Stimulated activated memory B cell treated with anti-CD40 and anti-IgM and Interleukin-4, amounts not matched to agents 10 μg/mL and 1 μg/mL and 100 μg/mL, for 72 hours (primary cell): ENCODE results near the gene CTSV.
"Not testable (repeated sequence)": the region's sequence is repeated elsewhere in the genome, so short reads cannot be mapped to it uniquely, and the experiment has no call there.

Source experiments
- ATAC-seq: fragments of 150-1000 bp; cut with Tn5 transposase; 2 replicates; pipeline ENCODE4 v1.10.0; 2021
- H3K27ac Mint-ChIP-seq: one replicate; pipeline ENCODE4 v1.8.0; 2022; ENCODE audit warnings: mild to moderate bottlenecking, mixed read lengths
- H3K27me3 Mint-ChIP-seq: one replicate; pipeline ENCODE4 v1.8.0; 2022; ENCODE audit warnings: mixed read lengths
- H3K36me3 Mint-ChIP-seq: one replicate; pipeline ENCODE4 v1.8.0; 2022; ENCODE audit warnings: mixed read lengths
- H3K4me1 Mint-ChIP-seq: one replicate; pipeline ENCODE4 v1.8.0; 2022; ENCODE audit warnings: mixed read lengths
- H3K4me3 Mint-ChIP-seq: one replicate; pipeline ENCODE4 v1.8.0; 2022; ENCODE audit warnings: mild to moderate bottlenecking, moderate library complexity, mixed read lengths
- H3K9me3 Mint-ChIP-seq: one replicate; pipeline ENCODE4 v1.8.0; 2022; ENCODE audit warnings: mixed read lengths

The CTSV gene

DNA sequence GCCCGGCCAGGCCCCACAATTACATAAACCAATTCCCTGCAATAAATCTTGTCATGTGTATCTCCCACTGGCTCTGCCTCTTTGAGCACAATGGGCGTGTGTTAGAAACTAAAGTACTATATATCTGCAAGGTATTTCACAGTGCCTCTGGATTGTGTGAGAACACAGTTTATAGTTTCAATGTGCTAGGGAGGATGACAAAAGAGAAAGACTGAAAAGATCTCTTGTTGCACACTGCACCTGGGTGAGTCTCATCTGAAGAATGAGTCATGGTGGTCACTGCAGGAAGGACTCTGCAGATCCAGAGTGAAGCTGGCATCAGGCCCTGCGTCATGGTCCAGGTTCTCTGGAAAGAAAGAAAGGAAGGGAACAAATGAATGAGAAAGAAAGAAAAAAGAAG lies 20.7 kb upstream of the CTSV start:
- Mint-ChIP-seq H3K36me3 (no peaks in the 10 kb centered on the region), H3K27ac (no peak overlapping the region), H3K4me3 (no peak overlapping the region), H3K4me1 (no peaks in the 10 kb centered on the region), H3K9me3 (no peaks in the 10 kb centered on the region), H3K27me3 (peaks cover 27% of the 10 kb centered on the region)
- ATAC-seq: no peak

DNA sequence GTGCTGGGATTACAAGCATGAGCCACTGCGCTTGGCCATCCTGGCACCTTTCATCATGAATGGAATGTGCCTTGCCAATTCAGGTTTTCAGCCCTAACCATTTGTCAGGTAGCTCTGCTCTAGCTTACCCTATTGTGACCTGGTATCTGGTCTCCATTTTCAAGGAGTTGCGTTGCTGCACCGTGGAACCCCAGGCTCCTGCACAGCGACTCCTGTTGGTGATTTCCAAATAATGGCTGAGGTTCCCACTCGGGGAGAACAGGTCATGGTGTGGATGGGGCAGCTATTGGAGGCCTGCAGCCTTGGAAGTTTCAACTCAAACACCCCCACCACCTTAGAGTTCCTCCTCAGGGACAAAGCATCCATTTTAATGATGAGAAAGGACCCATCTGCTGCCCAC lies 18.7 kb upstream of the CTSV start:
- no peak for ATAC-seq
- no peak overlapping the region for H3K4me3 Mint-ChIP-seq
- H3K36me3 Mint-ChIP-seq: no peaks in the 10 kb centered on the region
- H3K27ac Mint-ChIP-seq: no peak overlapping the region
- H3K27me3 Mint-ChIP-seq: peaks cover 38% of the 10 kb centered on the region
- H3K9me3 Mint-ChIP-seq: no peaks in the 10 kb centered on the region
- no peaks in the 10 kb centered on the region for H3K4me1 Mint-ChIP-seq

DNA sequence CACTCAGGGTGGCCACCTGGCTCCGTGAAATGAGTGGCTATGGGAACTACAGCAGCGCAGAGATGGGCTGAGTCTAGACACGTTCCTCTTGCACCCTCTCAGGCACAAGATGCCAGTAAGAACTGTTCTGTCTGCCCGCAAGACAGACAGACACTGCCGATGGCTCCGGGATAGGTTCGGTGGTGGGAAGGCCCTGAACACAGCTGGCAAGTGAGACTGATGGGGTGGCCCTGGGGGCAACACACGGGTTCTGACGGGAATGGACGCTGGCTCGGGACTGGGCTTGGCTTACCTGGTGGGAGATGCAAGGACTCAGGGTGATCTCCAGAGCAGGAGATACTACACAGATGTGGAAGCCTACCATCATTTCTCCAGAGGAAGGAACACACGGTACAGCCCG lies 16.9 kb upstream of the CTSV start:
- not testable (repeated sequence) for H3K36me3 Mint-ChIP-seq, H3K9me3 Mint-ChIP-seq, H3K27ac Mint-ChIP-seq, H3K4me1 Mint-ChIP-seq, H3K4me3 Mint-ChIP-seq
- peaks cover 29% of the 10 kb centered on the region for H3K27me3 Mint-ChIP-seq
- peak; percentile 41 for ATAC-seq

DNA sequence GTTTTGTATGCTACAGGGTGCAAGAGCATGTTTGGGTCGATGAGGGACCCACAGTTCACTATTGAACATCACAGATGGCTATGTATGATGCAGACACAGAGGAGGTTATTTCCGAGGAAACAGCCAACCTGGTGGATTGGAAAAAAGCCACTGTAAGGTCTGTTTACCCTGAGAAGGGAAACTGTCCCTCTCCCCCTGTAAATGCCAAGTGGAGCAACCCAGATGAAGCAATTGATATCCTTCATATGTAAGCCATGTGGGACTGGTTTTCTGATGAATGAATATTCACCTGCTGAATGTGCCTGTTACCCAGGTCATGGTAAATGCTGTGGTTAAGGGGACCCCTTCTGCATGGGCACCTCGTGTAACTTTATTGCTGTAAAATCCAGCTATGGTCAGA lies 14.8 kb upstream of the CTSV start:
- no peak overlapping the region for H3K4me3 Mint-ChIP-seq
- no peaks in the 10 kb centered on the region for H3K4me1 Mint-ChIP-seq
- H3K27ac Mint-ChIP-seq: no peak overlapping the region
- peaks cover 33% of the 10 kb centered on the region for H3K27me3 Mint-ChIP-seq
- no peaks in the 10 kb centered on the region for H3K9me3 Mint-ChIP-seq
- H3K36me3 Mint-ChIP-seq: no peaks in the 10 kb centered on the region
- ATAC-seq: no peak

GRCh38 chr9:97052735-97053134 lies 13.8 kb upstream of the CTSV start:
- no peaks in the 10 kb centered on the region for H3K36me3 Mint-ChIP-seq
- peaks cover 35% of the 10 kb centered on the region for H3K27me3 Mint-ChIP-seq
- no peak for ATAC-seq
- no peak overlapping the region for H3K4me3 Mint-ChIP-seq
- H3K9me3 Mint-ChIP-seq: no peaks in the 10 kb centered on the region
- H3K27ac Mint-ChIP-seq: no peak overlapping the region
- H3K4me1 Mint-ChIP-seq: no peaks in the 10 kb centered on the region

DNA sequence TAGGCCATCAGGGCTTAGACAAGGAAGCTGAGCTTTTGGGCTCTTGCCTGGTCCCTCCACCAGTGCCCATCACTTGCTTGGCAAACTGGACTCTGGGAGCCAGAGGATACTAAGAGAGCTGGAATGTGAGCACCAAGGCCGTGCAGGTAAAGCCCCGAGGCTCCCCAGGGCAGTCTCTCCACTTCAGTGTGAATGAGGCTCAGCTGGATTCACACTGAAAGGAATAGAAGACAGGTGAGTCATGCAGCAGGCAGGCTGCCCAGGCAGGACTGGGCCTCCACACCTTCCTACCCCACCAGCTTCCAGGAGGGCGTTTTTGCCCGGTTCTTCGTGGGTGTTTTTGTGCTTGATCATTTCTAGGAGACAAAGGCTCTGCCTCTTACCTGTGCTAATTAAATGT lies 7.3 kb upstream of the CTSV start:
- ATAC-seq: peak; percentile 31
- H3K4me3 Mint-ChIP-seq: no peak overlapping the region
- H3K27ac Mint-ChIP-seq: no peak overlapping the region
- H3K4me1 Mint-ChIP-seq: no peaks in the 10 kb centered on the region
- peaks cover 6% of the 10 kb centered on the region for H3K27me3 Mint-ChIP-seq
- H3K9me3 Mint-ChIP-seq: peaks cover 3% of the 10 kb centered on the region
- H3K36me3 Mint-ChIP-seq: no peaks in the 10 kb centered on the region

DNA sequence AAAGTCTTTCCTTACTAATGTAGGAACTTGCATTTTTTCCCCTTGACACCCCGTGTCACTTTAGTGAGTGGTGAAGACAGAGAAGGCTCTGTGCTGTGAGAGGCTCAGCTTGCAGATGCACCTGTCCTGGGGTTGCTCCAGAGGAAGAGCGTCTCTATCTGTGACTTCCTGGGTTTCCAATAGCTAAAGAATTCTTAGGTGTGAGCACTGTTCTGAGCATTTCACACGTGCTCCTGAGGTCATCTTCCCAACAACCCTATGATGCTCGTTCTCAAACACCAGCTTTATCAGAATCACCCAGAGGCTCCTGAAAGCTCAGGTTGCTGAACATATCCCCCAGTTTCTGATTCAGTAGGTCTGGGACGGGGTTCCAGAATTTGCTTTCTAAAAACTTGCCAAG lies 6.4 kb upstream of the CTSV start:
- H3K27ac Mint-ChIP-seq: no peak overlapping the region
- H3K9me3 Mint-ChIP-seq: peaks cover 3% of the 10 kb centered on the region
- no peaks in the 10 kb centered on the region for H3K36me3 Mint-ChIP-seq
- H3K4me3 Mint-ChIP-seq: no peak overlapping the region
- no peaks in the 10 kb centered on the region for H3K4me1 Mint-ChIP-seq
- peaks cover 6% of the 10 kb centered on the region for H3K27me3 Mint-ChIP-seq
- no peak for ATAC-seq

- H3K9me3 Mint-ChIP-seq: peaks cover 3% of the 10 kb centered on the region
- no peak overlapping the region for H3K4me3 Mint-ChIP-seq
- peaks cover 29% of the 10 kb centered on the region for H3K27me3 Mint-ChIP-seq
- ATAC-seq: no peak
- peaks cover 10% of the 10 kb centered on the region for H3K4me1 Mint-ChIP-seq
- H3K36me3 Mint-ChIP-seq: no peaks in the 10 kb centered on the region
- H3K27ac Mint-ChIP-seq: no peak overlapping the region
These were observed 3.0 kb upstream of the CTSV start for GRCh38 chr9:97041898-97042297.

GRCh38 chr9:97039514-97039860 lies 545 bp upstream of the CTSV start:
- Mint-ChIP-seq H3K27ac (no peak overlapping the region), H3K27me3 (peaks cover 35% of the 10 kb centered on the region), H3K4me3 (peak overlapping the region; percentile 87), H3K9me3 (peaks cover 3% of the 10 kb centered on the region), H3K36me3 (no peaks in the 10 kb centered on the region), H3K4me1 (peaks cover 10% of the 10 kb centered on the region)
- no peak for ATAC-seq

- H3K36me3 Mint-ChIP-seq, H3K4me3 Mint-ChIP-seq, H3K4me1 Mint-ChIP-seq, H3K9me3 Mint-ChIP-seq, H3K27ac Mint-ChIP-seq, ATAC-seq, H3K27me3 Mint-ChIP-seq: not testable (repeated sequence)
These were observed 15.4 kb downstream of the CTSV start for GRCh38 chr9:97023505-97023904.

- H3K4me1 Mint-ChIP-seq: peaks cover 15% of the 10 kb centered on the region
- H3K27me3 Mint-ChIP-seq, H3K9me3 Mint-ChIP-seq, H3K36me3 Mint-ChIP-seq: not testable (repeated sequence)
- H3K27ac Mint-ChIP-seq: peak overlapping the region; percentile 87
- H3K4me3 Mint-ChIP-seq: peak overlapping the region; percentile 83
- ATAC-seq: peak; percentile 98
These were observed 25.5 kb downstream of the CTSV start for GRCh38 chr9:97013151-97014132.

DNA sequence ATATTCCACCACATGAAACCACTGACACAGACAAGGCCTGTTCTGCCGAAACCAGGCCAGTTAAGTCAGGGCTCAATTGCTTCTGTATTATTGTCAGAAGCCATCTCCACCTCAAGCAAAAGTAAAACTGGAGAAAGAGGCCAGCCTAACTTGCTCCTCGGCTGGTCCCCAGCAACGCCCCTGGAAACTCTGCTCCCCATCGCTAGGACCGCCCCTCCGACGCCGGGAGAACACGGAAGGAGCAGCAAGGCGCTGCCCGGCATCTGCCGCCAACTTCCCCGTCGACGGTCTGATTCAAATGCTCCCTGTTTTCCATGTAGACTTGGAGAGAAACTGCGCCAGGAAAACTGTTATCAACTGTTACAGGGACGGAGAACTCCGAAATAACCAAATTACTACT lies 26.3 kb downstream of the CTSV start:
- not testable (repeated sequence) for H3K9me3 Mint-ChIP-seq, H3K27me3 Mint-ChIP-seq, H3K36me3 Mint-ChIP-seq
- Mint-ChIP-seq H3K4me3 (peak overlapping the region; percentile 83), H3K27ac (peak overlapping the region; percentile 87), H3K4me1 (peaks cover 15% of the 10 kb centered on the region)
- ATAC-seq: peak; percentile 69

DNA sequence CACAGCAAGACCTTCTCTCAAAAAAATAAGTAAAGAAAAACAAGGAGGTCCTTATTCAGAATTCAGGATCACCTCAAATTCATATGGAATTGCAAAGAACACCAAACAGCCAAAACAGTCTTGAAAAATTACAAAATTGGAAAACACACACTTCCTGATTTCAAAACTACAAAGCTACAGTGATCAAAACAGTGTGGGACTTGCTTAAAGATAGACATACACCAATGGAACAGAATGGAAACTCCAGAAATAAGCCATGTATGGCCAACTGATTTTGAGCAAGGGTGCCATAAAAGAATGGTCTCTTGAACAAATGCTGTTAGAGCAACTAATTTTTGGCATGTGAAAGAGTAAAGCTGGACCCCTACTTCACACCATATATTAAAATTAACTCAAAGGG lies 36.7 kb downstream of the CTSV start:
- not testable (repeated sequence) for H3K4me3 Mint-ChIP-seq, ATAC-seq, H3K27ac Mint-ChIP-seq, H3K27me3 Mint-ChIP-seq, H3K9me3 Mint-ChIP-seq, H3K36me3 Mint-ChIP-seq
- peaks cover 50% of the 10 kb centered on the region for H3K4me1 Mint-ChIP-seq

DNA sequence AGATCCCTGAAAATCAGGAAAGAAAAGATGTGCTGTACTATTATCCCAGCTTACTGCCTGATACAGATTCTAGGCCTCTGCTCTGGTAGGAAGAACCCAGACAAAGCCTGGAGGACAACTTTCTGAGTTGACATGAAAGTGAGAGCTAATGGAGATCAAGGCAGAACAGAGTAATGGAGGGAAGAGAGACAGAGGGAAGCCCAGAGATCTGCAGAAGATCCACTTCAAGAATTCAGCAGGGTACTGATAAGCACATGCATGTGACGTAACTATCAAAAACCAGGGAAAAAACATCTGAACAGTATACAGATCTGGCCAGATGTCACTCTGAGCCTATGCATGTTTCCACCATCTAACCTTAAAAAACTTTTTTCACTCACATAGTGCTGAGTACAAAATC lies 37.6 kb downstream of the CTSV start:
- H3K27me3 Mint-ChIP-seq, H3K4me3 Mint-ChIP-seq, H3K36me3 Mint-ChIP-seq, ATAC-seq, H3K9me3 Mint-ChIP-seq: not testable (repeated sequence)
- peaks cover 58% of the 10 kb centered on the region for H3K4me1 Mint-ChIP-seq
- H3K27ac Mint-ChIP-seq: peak overlapping the region; percentile 42

GRCh38 chr9:97000139-97000787 lies 38.7 kb downstream of the CTSV start:
- not testable (repeated sequence) for H3K4me3 Mint-ChIP-seq, ATAC-seq, H3K36me3 Mint-ChIP-seq, H3K27me3 Mint-ChIP-seq, H3K9me3 Mint-ChIP-seq
- Mint-ChIP-seq H3K4me1 (peaks cover 58% of the 10 kb centered on the region), H3K27ac (peak overlapping the region; percentile 42)

- not testable (repeated sequence) for H3K27me3 Mint-ChIP-seq, H3K36me3 Mint-ChIP-seq, ATAC-seq, H3K9me3 Mint-ChIP-seq, H3K4me3 Mint-ChIP-seq, H3K27ac Mint-ChIP-seq
- H3K4me1 Mint-ChIP-seq: peaks cover 58% of the 10 kb centered on the region
These were observed 39.2 kb downstream of the CTSV start for GRCh38 chr9:96999733-97000132.
